GM23248 (cell line): ENCODE measurements around the gene RNF217.

Source experiments
- EZH2 ChIP-seq: fragments of 200-600 bp; sonication (generic); IDR thresholded peaks from 2 replicates; pipeline ENCODE4 v1.6.1; 2018; ENCODE audit warnings: antibody characterized with exemption, mild to moderate bottlenecking; ENCODE audit not compliant: insufficient read depth, poor library complexity, severe bottlenecking
- EZH2phosphoT487 ChIP-seq: fragments of 200-600 bp; sonication (generic); IDR thresholded peaks from 2 replicates; pipeline ENCODE4 v1.6.1; 2018; ENCODE audit warnings: antibody characterized with exemption, moderate library complexity, mild to moderate bottlenecking, low read depth; ENCODE audit not compliant: insufficient read depth

DNA sequence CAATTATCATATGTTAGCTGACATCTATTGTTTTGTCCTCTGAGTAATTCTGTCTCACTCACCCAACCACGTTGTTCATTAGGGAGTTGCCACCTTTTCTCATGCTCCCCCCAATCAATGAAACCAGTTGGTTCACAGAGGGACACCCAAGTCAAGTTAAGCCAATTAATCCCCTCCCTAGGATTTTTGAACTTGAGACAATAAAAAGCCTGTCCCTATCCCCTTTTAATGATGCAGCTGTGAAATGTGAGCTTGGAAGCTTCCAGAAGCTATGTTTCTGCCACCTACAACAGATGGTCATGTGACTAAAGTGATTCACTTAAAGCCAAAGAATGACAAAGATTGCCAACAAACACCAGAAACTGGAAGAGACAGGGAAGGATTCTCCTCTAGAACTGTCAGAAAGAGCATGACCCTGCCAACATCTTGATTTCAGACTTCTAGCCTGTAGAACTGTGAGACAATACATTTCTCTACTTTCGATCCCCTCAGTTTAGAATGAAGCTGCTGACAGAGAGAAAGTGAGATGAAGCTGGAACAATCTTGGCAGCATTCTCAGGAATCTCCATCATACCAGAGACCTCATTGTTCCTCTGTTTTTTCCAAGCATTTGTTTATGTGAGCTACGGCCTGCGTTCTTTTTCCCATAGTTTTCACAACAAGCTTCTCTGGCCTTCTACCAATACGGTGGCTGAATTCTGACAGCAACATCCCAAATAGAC lies 133.5 kb downstream of the RNF217 start:
- TF ChIP-seq EZH2phosphoT487 (no peak), EZH2 (no peak)
